OCI-LY1 (cell line): ENCODE results near the gene UBE2N.
"Not testable (repeated sequence)": the region's sequence is repeated elsewhere in the genome, so short reads cannot be mapped to it uniquely, and the experiment has no call there.

ENCODE experiments used
- CTCF ChIP-seq: fragments of 200-600 bp; sonication (generic), shearing (Covaris generic); IDR thresholded peaks from 2 replicates; pipeline ENCODE4 v1.5.1; 2017; ENCODE audit warnings: mild to moderate bottlenecking, antibody characterized with exemption, low read length, moderate library complexity, mixed read lengths
- EZH2 ChIP-seq: fragments of 200-600 bp; sonication (generic), shearing (Covaris generic); IDR thresholded peaks from 2 replicates; pipeline ENCODE4 v1.8.0; 2017; ENCODE audit warnings: borderline replicate concordance, mixed run types, mild to moderate bottlenecking, antibody characterized with exemption, low read length, moderate library complexity, mixed read lengths

GRCh38 chr12:93409343-93410187, 32.2 kb downstream of the UBE2N start:
- not testable (repeated sequence) for TF ChIP-seq CTCF, EZH2
